ENCODE measurements around the gene COL20A1. TPM values are rescaled to one million over a fixed set of nuclear protein-coding genes. Genes with fewer than 3 reads are reported as not detected.

COL20A1 gene
- total RNA-seq, 1 donor from 2014 or later = not detected

- peak; percentile 11 for ATAC-seq
- no peak for DNase-seq (ENCODE audit: low spot score)
These were observed 52.5 kb downstream of the COL20A1 start for GRCh38 chr20:63345328-63346100.

- DNase-seq (ENCODE audit: low spot score) (no peak), ATAC-seq (peak; percentile 17)
These were observed 53.4 kb downstream of the COL20A1 start for GRCh38 chr20:63346131-63347080.

GRCh38 chr20:63347081-63347741, 54.2 kb downstream of the COL20A1 start:
- no peak for ATAC-seq
- DNase-seq (ENCODE audit: low spot score) = no peak

GRCh38 chr20:63347950-63348827, 55.2 kb downstream of the COL20A1 start:
- ATAC-seq = no peak
- no peak for DNase-seq (ENCODE audit: low spot score)

- no peak for ATAC-seq
- no peak for DNase-seq (ENCODE audit: low spot score)
These were observed 56.0 kb downstream of the COL20A1 start for GRCh38 chr20:63348828-63349515.

- DNase-seq (ENCODE audit: low spot score) (no peak), ATAC-seq (no peak)
These were observed 56.5 kb downstream of the COL20A1 start for GRCh38 chr20:63349516-63349895.

GRCh38 chr20:63350196-63350595, 57.2 kb downstream of the COL20A1 start:
- ATAC-seq (no peak), DNase-seq (ENCODE audit: low spot score) (no peak)

GRCh38 chr20:63350597-63351325, 57.8 kb downstream of the COL20A1 start:
- DNase-seq (ENCODE audit: low spot score) = no peak
- ATAC-seq = peak; percentile 1

GRCh38 chr20:63351326-63351700, 58.3 kb downstream of the COL20A1 start:
- DNase-seq (ENCODE audit: low spot score) (no peak), ATAC-seq (peak; percentile 17)

- DNase-seq (ENCODE audit: low spot score) = peak; percentile 70
- ATAC-seq = peak; percentile 58
These were observed 59.0 kb downstream of the COL20A1 start for GRCh38 chr20:63351811-63352591.

GRCh38 chr20:63352811-63353221, 59.8 kb downstream of the COL20A1 start:
- DNase-seq (ENCODE audit: low spot score) = no peak
- ATAC-seq = peak; percentile 0

- DNase-seq (ENCODE audit: low spot score) = no peak
- ATAC-seq = no peak
These were observed 61.8 kb downstream of the COL20A1 start for GRCh38 chr20:63354636-63355350.

GRCh38 chr20:63355781-63356295, 62.9 kb downstream of the COL20A1 start:
- no peak for ATAC-seq
- no peak for DNase-seq (ENCODE audit: low spot score)

- DNase-seq (ENCODE audit: low spot score) (no peak), ATAC-seq (no peak)
These were observed 63.5 kb downstream of the COL20A1 start for GRCh38 chr20:63356511-63356910.

GRCh38 chr20:63356931-63357879, 64.2 kb downstream of the COL20A1 start:
- ATAC-seq = no peak
- no peak for DNase-seq (ENCODE audit: low spot score)
